ENCODE results near the gene PLEKHA7.

Gene PLEKHA7

GRCh38 chr11:16935518-16936302 lies 78.5 kb downstream of the PLEKHA7 start:
- Histone ChIP-seq H3F3A (ENCODE audit: control insufficient read depth, insufficient read depth) (no peaks in the 10 kb centered on the region), H3K9me2 (replicated peaks; ENCODE audit: control insufficient read depth, low read length) (no peaks in the 10 kb centered on the region), H3K4me3 (ENCODE audit: low read length) (no peak overlapping the region), H3K36me3 (ENCODE audit: control insufficient read depth, low read length) (no peaks in the 10 kb centered on the region), H3K4me1 (ENCODE audit: control insufficient read depth, low read length) (no peaks in the 10 kb centered on the region), H3K9me3 (ENCODE audit: control insufficient read depth, insufficient read depth, low read length) (no peaks in the 10 kb centered on the region), H3K27me3 (ENCODE audit: control insufficient read depth, low read length) (peaks cover 20% of the 10 kb centered on the region), H3K79me2 (ENCODE audit: control insufficient read depth, low read length) (no peaks in the 10 kb centered on the region), H3K27ac (ENCODE audit: low read depth, low read length) (no peak overlapping the region), H3K4me2 (ENCODE audit: low read length) (no peak overlapping the region), H4K20me1 (ENCODE audit: control insufficient read depth, insufficient read depth, low read depth, low read length) (no peaks in the 10 kb centered on the region)
- TF ChIP-seq CTCF (IDR thresholded peaks at IDR 0.05; ENCODE audit: low read depth, low read length, poor library complexity, severe bottlenecking): peak; percentile 72
- TF ChIP-seq EZH2phosphoT487 (IDR thresholded peaks at IDR 0.05; ENCODE audit: borderline replicate concordance, low read length): no peak

GRCh38 chr11:16933756-16934603 lies 80.2 kb downstream of the PLEKHA7 start:
- no peak overlapping the region for H3K4me3 ChIP-seq (ENCODE audit: low read length)
- no peak overlapping the region for H3K27ac ChIP-seq (ENCODE audit: low read depth, low read length)
- TF ChIP-seq EZH2phosphoT487 (IDR thresholded peaks at IDR 0.05; ENCODE audit: borderline replicate concordance, low read length) (no peak), CTCF (IDR thresholded peaks at IDR 0.05; ENCODE audit: low read depth, low read length, poor library complexity, severe bottlenecking) (no peak)
- no peaks in the 10 kb centered on the region for H3K9me2 ChIP-seq (replicated peaks; ENCODE audit: control insufficient read depth, low read length)
- no peaks in the 10 kb centered on the region for H3K9me3 ChIP-seq (ENCODE audit: control insufficient read depth, insufficient read depth, low read length)
- H4K20me1 ChIP-seq (ENCODE audit: control insufficient read depth, insufficient read depth, low read depth, low read length): no peaks in the 10 kb centered on the region
- H3K36me3 ChIP-seq (ENCODE audit: control insufficient read depth, low read length): no peaks in the 10 kb centered on the region
- H3K79me2 ChIP-seq (ENCODE audit: control insufficient read depth, low read length): no peaks in the 10 kb centered on the region
- H3F3A ChIP-seq (ENCODE audit: control insufficient read depth, insufficient read depth): no peaks in the 10 kb centered on the region
- H3K4me1 ChIP-seq (ENCODE audit: control insufficient read depth, low read length): no peaks in the 10 kb centered on the region
- H3K4me2 ChIP-seq (ENCODE audit: low read length): no peak overlapping the region
- peaks cover 13% of the 10 kb centered on the region for H3K27me3 ChIP-seq (ENCODE audit: control insufficient read depth, low read length)

GRCh38 chr11:16933291-16933690 lies 80.9 kb downstream of the PLEKHA7 start:
- no peak for TF ChIP-seq CTCF (IDR thresholded peaks at IDR 0.05; ENCODE audit: low read depth, low read length, poor library complexity, severe bottlenecking)
- no peak for TF ChIP-seq EZH2phosphoT487 (IDR thresholded peaks at IDR 0.05; ENCODE audit: borderline replicate concordance, low read length)
- H4K20me1 ChIP-seq (ENCODE audit: control insufficient read depth, insufficient read depth, low read depth, low read length): no peaks in the 10 kb centered on the region
- H3K4me2 ChIP-seq (ENCODE audit: low read length): no peak overlapping the region
- H3K79me2 ChIP-seq (ENCODE audit: control insufficient read depth, low read length): no peaks in the 10 kb centered on the region
- H3K36me3 ChIP-seq (ENCODE audit: control insufficient read depth, low read length): no peaks in the 10 kb centered on the region
- H3K4me3 ChIP-seq (ENCODE audit: low read length): no peak overlapping the region
- no peaks in the 10 kb centered on the region for H3K9me2 ChIP-seq (replicated peaks; ENCODE audit: control insufficient read depth, low read length)
- H3K4me1 ChIP-seq (ENCODE audit: control insufficient read depth, low read length): no peaks in the 10 kb centered on the region
- H3K27ac ChIP-seq (ENCODE audit: low read depth, low read length): no peak overlapping the region
- no peaks in the 10 kb centered on the region for H3F3A ChIP-seq (ENCODE audit: control insufficient read depth, insufficient read depth)
- H3K27me3 ChIP-seq (ENCODE audit: control insufficient read depth, low read length): peaks cover 13% of the 10 kb centered on the region
- H3K9me3 ChIP-seq (ENCODE audit: control insufficient read depth, insufficient read depth, low read length): no peaks in the 10 kb centered on the region

All from DOHH2 (cell line).